Activated T-cell treated with anti-CD3 and anti-CD28 coated beads for 1 hour (primary cell): Measurements from ENCODE around the gene PRR33.
"Not testable (repeated sequence)": the region's sequence is repeated elsewhere in the genome, so short reads cannot be mapped to it uniquely, and the experiment has no call there.

Experiments used
- DNase-seq: peaks from one replicate; pipeline ENCODE4 v3.0.0-alpha.2; 2020; ENCODE audit warnings: low read depth

The PRR33 gene

GRCh38 chr11:1891831-1892115, at the start of gene PRR33:
Gene PRR33 (minus strand): TSS chr11:1891895. CDS start chr11:1890584, 1,311 bp downstream.
- DNase-seq = no peak

DNA sequence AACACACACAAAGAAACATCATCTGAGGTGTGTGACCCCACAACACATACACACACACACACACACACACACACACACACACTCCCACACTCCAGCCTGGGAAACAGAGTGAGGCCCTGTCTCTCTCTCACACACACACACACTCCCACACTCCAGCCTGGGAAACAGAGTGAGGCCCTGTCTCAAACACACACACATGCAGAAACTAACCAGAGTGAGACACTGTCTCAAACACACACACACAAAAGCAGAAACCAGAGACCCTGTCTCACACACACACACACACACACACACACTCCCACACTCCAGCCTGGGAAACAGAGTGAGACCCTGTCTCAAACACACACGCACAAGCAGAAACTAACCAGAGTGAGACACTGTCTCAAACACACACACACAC, 48.1 kb upstream of the PRR33 start:
- not testable (repeated sequence) for DNase-seq

DNA sequence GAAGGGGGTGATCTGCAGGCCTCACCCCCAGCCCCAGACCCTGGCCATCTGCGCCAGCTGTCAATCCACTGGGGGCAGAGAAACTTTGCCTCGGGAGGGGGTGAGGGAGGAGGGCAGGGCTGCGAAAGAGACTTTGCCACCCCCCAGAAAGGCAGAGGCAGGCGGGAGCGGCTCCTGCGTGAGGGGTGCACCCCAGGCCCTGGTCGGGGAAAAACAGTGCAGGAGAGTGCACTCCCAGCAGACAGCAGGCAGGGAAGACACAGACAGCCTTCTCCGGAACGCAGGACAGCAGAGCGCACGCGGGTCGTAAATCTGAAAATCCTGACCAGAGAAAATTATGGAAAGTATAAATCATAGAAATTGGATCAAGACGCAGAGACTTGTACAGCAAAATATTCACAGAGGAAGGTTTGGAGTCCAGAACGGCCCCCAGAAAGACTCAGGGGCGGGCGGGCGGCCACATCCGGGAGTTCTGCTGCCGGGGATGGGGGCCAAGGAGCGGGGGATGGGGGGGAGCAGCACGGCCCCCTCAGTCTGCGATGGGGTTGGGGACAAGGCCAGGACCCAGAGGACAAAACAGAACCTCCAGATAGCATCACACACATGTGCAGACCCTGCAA, 47.4 kb upstream of the PRR33 start:
- no peak for DNase-seq

DNA sequence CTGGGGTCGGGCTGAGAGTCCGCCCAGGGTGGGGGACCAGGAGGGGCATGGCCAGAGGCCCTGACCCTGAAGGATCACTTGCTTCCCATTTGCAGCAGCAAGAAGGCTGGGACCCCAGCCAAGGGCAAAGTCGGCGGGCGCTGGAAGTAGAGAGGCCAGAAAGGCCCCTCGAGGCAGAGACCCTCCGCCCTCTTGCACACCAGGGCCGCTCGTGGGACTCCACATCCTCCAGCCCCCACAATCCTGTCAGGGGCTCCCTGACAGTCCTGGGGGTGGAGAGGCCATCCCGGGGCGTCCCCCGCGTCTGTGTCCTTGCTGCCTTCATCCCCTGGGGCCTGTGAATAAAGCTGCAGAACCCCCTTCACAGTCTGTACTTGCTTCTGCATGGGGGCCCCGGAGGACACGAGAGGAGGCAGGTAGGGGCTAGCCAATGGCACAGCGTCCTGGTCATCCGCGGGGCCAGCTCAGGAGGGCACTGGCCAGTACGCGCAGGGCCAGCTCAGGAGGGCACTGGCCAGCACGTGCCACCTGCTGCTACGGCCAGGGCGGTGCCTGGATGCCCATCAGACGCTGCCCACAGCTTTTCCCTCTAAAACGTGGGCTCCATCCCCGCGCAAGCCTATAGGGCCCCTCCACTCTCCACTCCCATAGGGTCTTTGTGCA, 46.8 kb upstream of the PRR33 start:
- DNase-seq = no peak

GRCh38 chr11:1937616-1938342, 46.1 kb upstream of the PRR33 start:
- no peak for DNase-seq

DNA sequence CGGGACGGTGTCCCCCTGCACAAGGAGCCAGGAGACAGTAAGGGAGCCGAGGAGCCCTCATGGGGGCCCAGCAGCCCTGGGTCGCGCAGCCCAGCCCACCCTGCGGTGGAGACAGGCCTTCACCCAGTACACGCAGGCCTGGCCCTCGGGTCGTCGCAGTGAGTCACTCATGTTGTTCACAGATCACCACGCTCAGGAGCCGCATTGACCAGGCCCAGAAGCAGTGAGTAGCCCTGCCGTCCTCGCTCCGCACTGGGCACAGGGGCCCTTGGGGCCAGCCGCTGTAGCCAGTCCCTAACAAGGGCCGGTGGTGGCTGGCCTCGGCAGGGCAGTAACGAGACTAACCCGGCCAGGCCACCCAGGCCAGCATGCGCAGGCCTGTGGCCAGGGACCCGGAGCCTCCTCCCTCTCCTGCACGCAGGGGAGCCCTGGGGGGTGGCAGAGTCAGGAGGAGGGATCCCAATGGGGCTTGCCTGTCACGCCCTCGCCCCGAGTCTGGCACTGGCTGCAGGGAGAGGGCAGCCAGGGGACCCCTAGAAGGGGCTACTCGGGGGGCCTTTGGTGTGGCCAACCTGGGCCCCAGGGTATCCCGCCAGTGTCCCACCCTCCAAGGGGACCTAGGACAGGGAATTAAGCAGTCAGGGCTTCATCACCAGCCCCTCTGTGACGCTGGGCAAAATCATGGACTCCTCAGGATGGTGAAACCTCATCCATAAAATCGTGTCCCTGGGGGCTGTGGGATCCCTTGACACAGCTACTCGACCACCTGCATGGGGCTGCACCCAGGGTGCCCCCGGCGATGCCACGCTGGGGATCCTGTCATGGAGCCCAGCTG, 45.3 kb upstream of the PRR33 start:
- DNase-seq = no peak

DNA sequence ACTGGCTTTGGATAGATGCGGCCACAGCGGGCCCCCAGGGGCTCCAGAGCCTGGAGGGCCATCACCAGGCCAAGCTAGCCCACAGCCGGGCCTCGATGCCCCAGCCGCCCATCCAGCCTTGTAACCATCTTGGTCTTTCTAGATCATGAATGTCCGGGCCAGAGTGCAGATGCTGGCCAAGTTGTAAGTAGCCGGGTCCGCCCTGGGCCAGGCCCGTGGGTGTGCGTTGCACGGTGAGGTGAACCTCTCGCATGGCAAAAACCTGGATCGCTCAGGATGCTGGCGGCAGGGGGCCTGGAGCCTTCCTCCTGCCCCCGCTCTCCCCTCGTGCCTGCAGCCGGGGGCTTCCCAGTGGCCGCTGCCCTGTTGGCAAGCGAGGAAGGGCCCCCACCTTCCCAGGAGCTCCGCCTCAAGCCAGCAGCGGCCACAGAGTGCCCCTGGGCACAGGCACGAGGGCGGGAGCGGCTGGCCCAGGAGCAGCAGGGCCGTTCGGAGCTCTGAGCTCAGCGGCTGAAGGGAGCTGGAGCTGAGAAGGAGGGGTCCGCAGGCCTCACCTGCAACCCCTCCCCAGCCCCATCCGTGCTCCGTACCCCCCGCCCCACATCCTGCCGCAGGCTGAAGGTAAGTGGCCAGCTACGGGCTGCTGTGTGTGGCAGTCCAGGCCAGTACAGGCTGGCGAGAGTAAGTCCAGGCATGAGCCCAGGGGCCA, 44.5 kb upstream of the PRR33 start:
- DNase-seq = no peak

DNA sequence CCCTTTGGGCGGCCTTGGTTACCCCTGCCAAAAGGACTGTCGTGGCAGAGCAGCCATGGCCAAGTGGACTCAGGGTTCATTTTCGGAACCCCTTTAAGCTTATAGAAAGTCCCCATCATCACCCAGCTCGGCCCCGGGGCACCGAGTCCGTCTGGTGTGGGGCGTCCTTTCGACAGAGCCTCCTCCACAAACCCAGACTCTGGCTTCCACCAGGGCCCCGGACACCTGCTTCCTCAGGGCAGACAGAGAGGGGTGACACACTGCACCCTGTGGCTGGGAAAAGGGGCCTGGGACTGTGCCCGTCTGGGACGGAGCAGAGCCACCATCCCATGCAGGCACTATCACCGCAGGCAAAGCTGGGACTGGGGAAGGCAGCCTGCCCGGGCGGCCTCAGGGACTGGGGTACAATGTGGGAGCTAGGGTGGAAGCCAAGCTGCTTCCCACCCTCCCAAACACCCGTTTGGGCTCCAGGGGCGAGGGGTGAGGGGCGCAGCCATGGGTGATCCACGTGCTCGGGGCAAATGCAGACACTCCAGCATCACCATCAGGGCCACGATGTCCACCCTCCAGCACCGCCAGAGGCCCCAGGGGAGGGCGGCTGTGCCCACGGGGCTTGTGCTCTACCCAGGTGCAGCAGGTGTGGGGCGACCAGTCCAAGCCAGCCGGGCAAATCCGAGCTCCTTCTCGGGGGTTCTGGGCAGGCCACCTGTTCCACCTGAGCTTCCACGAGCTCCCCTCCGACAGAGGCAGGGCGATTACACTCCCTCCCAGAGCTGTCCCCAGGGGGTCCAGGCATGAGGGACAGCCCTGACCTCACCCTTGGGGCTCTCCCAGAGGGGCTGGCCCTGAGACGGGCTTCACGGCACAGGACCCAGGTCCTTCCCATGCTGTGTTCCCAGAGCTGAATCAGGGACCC, 43.7 kb upstream of the PRR33 start:
- no peak for DNase-seq

GRCh38 chr11:1934335-1935155, 42.9 kb upstream of the PRR33 start:
- no peak for DNase-seq

- no peak for DNase-seq
Observed at GRCh38 chr11:1933416-1934334, 42.0 kb upstream of the PRR33 start.

DNA sequence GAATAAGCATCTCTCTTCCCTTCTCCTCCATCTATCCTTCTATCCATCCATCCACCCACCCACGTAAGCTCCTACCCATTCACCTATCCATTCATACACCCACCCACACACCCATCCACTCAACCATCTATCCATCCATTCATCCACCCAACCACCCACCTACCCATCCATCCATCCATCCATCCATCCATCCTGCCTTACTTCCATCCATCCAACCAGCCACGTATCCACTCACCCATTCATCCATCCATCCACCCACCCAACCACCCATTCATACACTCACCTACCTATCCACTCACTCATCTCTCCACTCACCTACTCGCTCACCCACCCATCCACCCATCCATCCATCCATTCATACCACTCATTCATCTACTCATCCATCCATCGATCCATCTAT, 41.0 kb upstream of the PRR33 start:
- DNase-seq = no peak

DNA sequence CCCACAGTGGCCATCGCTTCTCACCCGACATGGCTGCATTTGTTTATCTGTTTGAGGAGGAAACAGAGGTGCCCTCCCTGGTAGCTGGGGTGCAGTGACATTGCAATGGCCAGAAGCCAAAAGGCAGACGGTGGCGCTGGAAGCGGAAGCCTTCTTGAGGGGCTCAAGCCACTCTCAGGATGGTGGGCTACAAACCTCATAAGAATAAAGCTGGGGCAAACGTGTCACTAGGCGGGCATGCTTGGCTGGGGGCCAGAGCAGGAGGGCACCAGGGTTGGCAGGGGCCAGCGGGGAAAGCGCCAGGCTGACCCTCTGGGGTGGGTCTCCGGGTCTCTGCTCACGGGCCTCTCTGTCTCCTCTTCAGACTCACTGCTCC, 40.4 kb upstream of the PRR33 start:
- no peak for DNase-seq

GRCh38 chr11:1931341-1932104, 39.8 kb upstream of the PRR33 start:
- DNase-seq = no peak

GRCh38 chr11:1930462-1930830, 38.8 kb upstream of the PRR33 start:
- no peak for DNase-seq

GRCh38 chr11:1929621-1930461, 38.1 kb upstream of the PRR33 start:
- no peak for DNase-seq

- no peak for DNase-seq
Observed at GRCh38 chr11:1928891-1929541, 37.3 kb upstream of the PRR33 start.

DNA sequence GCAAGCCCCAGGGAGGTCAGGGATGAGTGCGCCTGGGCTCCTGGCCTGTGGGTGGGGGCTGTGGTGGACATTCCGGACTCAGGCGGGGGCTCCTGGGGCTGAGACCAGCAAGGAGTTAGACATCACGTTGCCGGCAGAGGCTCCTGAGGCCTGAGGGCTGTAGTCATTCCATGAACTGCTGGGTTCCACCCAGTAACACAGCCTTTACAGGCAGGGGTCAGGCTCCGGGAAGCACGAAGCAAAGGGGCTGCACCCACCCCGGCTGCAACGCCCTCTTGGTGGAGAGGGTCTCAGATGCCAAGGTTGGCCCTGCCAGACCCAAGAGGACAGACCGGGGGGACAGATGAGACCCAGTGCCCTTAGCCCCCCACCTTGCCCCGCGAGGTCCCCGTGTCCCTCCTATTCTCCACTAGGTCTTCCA, 36.8 kb upstream of the PRR33 start:
- no peak for DNase-seq
